T47D (cell line): ENCODE results near the gene DIAPH1.

Experiments used
- DNase-seq, 2 experiments: peaks; one replicate each; pipeline versions ENCODE4 v3.0.0 to v3.0.0-alpha.2; 2011 to 2012; ENCODE audit warnings: low read depth in 1 of 2, low spot score in 1 of 2
- JUND ChIP-seq: IDR thresholded peaks from 2 replicates; pipeline ENCODE4 v1.6.1; 2012; ENCODE audit warnings: low read depth
- in situ Hi-C: cut with HindIII; loops from 2 replicates; pipeline ENCODE4 v1.10.0; 2016; ENCODE audit warnings: low sequenced_read_pairs, low pct_unique_long_range_greater_than_20kb

Gene DIAPH1

DNA sequence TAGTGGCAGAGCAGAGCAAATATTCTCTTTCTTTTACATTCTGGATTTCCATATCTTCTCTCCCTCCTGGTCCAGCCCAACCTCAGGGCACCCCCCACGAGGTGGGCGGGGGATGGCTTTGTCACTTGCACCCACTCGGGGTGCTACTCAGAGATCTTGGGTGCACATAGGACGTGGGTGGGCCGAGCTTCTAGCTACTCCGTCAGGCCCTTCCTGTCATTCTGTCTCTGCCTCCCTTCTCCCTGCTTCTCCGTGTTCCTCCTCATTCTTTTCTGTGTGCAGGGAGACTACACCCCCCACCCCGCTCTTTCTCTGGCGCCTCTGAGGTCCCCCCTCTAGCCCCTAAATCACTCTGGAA is 110.4 kb downstream of the DIAPH1 start:
- in situ Hi-C loops, result no loop called here
- DNase-seq, result no peak
- no peak for TF ChIP-seq JUND

DNA sequence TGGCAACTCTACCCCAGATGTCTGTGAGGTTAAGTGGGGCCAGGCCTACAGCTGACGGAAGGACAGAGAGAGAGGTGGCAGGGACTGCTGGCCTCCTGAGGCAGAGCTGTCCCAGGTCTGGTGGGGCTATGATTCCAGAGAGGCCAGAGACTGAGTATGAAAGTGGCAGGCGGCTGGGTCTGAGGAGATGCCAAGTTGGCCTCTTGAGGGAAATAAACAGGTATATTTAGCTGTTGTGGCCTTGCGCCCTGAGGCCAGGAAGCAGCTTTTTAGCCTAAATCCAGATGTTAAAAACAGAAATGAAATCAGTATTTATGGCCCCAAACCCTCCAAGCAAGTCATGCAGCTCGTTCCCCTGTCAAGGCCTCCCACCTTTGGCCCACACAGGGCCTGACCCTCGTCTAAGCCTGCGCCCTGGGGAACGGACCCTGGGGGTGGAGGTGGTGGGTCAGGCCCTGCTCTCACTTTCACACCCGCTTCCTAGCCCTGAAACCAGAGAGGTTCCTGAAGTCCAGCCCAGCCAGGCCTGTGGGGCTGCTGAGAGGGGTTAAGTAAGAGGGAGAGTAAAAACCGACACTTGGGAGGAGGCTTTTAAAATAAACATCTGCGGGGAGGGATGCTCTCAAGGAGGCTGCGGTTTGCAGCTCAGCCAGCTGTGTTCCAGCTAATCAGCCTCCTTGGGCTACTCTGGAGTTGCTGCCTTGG is 111.3 kb downstream of the DIAPH1 start:
- DNase-seq, result no peak
- TF ChIP-seq JUND, result no peak
- in situ Hi-C loops, result no loop called here

DNA sequence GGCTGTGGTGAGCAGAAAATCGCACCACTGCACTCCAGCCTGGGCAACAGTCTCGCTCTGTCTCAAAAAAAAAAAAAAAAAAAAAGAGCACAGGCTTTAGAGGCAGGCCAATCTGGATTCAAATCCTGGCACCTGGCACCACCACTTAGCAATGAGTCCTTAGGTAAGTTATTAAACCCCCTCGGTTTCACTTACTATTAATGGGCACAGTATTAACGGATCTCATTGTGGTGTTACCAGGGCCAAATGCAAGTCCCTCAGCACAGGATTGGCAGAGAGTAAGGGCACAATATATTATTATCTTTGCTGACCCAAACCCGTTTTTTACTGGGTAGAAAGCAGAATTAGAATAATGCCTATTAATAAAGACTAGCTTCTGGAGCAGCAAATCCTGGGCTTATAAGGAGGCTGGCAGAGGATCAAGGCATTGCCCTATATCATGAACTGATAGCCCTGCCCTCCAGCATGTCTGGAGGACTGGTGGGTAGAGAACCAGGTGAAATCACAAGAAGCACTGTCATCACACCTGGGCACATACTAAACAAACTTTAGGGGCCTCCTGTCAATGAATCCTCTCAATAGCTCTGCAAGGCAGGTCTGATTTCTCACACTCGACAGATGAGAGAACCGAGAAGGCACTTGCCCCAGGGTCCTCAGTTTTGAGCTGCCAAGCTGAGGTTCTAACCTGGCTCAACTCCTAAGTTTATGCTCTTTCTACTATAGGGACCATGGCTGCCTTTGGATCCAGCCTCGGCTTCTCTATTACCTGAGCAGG is 112.2 kb downstream of the DIAPH1 start:
- in situ Hi-C loops, result no loop called here
- no peak for TF ChIP-seq JUND
- DNase-seq, result no peak

DNA sequence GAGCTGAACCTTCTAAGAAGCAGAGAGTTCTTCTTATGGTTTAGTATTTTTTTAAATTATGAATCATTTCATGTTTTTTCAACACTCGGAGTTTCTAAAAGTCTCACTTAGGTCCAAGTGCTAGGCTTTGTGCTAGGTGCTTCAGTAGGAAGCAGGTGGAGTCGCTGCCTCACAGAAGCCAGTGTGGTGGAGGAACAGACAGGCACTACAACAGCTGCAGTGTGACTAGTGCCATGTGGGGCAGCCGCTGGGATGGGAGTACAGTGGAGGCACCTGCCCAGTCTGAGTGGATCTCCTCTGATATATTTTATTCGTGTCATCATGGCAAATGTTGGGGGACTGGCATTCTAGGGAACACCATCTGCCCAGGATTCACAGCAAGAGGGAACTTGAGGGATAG is 114.6 kb downstream of the DIAPH1 start:
- DNase-seq, result no peak
- TF ChIP-seq JUND, result no peak
- in situ Hi-C loops, result no loop called here

DNA sequence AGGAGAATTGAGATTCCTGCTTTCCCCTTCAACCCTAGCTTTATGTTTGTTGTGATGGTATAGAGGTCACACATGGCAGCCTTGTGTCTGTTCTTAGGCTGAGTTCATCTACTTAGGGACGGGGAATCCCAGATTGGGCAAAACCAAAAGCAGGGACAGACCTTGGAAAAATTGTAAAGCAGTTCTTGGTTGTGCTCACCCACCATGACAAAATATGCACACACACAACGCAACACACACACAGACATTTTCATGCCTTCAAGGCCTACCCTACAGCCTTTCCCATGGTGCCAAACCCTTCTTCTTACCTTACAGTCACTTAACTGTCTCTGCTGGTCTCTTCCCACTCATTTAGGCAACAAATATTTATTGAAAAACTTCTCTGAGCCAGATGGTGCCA is 115.1 kb downstream of the DIAPH1 start:
- no peak for TF ChIP-seq JUND
- in situ Hi-C loops, result no loop called here
- no peak for DNase-seq

DNA sequence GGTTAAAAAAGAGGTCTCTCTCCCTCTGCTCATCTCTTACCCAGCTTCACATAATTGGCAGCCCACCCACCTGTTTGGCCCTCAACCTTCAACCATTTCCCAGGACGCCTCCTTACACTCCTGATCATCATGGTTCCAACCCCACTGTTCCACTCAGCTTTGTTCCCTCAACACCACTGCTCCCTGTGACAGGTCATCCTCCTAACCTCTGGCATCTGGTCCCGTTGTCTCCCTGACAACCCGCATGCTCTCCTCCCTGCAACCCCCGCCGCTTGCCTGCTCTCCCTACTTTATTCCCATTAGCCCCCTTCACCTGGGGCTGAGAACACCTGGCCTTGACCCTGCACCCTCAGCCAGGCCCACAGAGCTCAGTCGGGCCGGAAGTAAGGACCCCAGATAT is 117.0 kb downstream of the DIAPH1 start:
- no peak for DNase-seq
- in situ Hi-C loops, result no loop called here
- TF ChIP-seq JUND, result no peak

DNA sequence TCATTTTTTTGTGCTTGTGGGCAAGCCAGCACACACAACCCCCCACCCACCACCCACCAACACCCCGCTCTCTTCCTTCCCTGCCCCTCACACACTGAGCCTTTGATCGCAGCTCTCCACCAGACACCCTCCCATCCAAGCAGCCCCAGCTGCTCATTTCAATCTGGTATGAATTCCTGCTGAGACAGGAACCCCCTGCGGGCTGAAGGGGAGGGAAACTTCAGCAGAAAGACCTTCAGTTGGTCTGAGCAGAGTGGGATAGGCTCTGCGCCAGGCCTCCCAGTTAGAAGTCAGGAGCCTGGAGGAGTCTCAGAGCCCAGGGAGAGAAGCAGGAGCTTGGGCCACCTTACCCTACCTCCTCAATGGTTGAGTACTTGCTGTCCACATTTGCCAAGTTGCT is 122.8 kb downstream of the DIAPH1 start:
- in situ Hi-C loops, result no loop called here
- no peak for TF ChIP-seq JUND

DNA sequence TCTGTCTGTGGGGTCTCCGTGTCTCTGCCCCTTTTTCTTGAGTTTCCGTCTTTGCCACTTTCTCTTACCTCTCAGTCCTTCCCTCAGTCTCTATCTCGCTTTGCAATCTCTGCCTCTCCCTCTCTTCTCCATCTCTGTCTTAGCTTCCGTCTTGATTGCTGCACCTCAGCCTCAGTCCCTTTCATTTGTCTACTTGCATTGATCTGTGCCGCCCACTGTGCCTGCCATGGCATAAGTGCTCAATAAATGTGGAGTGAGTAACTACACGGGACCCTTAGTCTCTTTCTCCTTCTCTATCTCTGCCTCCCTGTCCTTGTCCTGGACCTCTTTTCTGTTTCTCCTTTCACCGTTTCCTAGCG is 123.4 kb downstream of the DIAPH1 start:
- no peak for TF ChIP-seq JUND
- DNase-seq, result no peak
- in situ Hi-C loops, result no loop called here

More for the DNA sequence above, 122.8 kb downstream of the DIAPH1 start:
- DNase-seq, result no peak

DNA sequence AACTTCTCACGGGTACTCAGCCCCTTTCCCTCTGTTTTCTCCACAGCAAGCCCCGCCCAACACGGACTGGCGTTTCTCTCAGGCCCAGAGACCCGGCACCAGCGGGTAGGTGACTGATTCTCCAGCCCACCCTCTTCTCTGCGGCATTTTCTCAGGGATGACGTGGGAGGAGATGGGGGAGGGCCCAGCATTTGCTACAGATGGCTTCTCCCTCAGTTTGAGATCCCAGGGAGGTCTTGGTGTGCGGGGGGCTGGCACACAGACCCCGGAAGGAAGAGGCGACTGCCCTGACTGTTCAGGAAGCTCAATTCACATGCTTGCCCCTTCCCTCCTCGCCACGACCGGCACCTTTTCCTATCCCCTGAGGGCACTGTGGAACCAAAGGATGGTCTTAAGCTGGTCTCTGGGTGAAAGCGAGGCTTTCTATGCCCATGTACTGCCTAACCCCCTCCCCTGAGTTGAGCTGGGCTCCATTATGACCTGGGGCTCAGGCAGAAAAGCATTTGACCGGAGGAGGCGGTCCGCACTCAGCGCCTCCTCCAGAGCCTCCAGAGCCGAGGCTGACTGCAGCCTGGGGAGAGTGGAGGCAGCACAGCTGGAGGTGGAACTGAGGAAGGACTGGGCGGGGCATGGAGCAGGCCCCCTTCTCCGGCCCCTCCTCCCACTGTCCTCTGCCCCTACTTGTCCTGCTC is 123.9 kb downstream of the DIAPH1 start:
- no peak for DNase-seq
- no peak for TF ChIP-seq JUND
- in situ Hi-C loops, result no loop called here

DNA sequence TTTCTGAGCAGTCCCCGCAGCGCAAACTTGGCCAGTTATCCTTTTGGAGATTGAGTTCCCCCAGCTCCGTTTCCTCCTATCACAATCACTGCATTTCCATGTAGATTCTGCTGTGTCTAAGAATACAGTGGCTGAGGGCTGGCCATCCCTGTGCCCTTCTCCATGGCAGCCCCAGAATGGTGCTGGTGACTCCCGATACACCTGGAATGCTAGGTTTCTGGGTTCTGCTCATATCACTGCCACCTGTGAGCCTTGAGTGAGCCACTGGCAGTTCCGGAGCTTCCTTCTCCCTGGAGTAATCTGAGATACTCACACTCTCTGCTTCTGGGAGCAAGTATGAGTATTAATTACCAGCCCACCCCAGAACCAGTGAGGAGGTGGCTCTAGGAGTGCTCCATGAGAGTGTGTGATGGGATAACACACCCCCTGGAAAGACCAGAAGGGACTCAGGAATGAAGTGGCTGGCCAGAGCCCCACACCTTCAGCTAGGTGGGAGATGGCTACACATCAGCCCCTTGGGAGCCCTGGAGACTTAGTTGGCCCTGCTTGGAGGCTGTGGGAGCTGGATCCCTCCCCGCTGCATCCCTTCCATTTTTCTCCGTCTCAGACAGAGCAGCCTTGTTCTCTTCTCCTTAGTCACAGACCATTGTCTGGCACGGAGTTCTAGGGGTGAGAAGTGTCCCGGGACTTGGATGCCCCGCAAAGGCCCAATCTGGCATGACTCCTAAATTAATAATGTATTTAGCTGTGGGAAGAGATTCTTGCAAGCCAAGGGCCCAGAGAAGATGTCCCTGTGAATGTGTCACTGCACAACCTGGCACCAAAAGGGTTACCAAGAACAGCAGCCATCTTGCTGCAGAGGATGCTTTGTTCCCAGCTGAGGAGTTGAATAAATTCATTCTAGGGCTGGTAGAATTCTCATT is 125.0 kb downstream of the DIAPH1 start:
- in situ Hi-C loops, result no loop called here
- DNase-seq, result no peak
- no peak for TF ChIP-seq JUND

DNA sequence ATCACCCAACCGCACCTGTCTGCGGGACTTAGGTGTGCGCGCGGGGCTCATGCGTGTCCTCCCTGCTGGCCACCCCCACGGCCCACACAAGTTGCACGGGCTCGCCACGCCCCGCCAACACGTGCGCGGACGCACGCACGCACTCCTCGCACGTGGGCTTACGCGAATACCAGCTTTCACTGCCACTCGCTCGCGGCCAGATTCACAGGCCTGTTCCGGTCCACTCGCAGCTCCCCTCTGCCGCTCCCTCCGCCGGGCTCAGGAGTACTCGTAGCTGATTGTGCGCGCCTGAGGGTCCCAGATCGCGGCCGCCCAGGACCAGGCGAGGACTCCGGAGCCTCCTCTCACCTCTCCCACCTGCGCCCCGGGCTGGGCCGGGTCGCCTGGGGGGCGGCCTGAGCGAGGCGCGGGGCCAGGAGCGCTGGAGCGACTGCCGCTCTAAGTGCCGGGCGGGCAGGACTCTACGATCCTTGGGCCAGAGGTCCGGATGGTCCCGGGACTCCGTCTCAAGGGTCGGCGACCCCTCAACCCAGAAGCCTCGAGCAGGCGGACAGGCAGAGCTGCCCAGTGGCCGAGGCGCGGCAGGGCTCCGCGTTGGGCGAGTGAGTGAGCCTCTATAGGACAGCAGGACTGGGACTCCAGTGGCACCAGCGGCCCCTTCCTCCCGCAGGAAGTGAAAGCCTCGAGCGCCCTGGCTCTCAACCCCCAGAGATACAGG is 126.5 kb downstream of the DIAPH1 start:
- no peak for TF ChIP-seq JUND
- DNase-seq, result no peak

More for the DNA sequence above, 126.5 kb downstream of the DIAPH1 start:
- in situ Hi-C loops, result no loop called here
